22Rv1 (cell line): ENCODE results near the gene F2R.

Experiments
- H3K27ac ChIP-seq: fragments of 450-650 bp; 2 replicates; pipeline ENCODE4 v1.5.1; 2017
- CTCF ChIP-seq: fragments of 450-650 bp; IDR thresholded peaks from 2 replicates; pipeline ENCODE4 v1.5.1; 2017; ENCODE audit warnings: mild to moderate bottlenecking
- ZFX ChIP-seq: fragments of 450-650 bp; IDR thresholded peaks from 2 replicates; pipeline ENCODE4 v1.6.1; 2017; ENCODE audit warnings: antibody characterized with exemption, borderline replicate concordance

Gene F2R

GRCh38 chr5:76690704-76691466, 25.0 kb upstream of the F2R start:
- TF ChIP-seq ZFX (no peak), CTCF (no peak)
- peak overlapping the region; percentile 69 for H3K27ac ChIP-seq

GRCh38 chr5:76691467-76692273, 24.3 kb upstream of the F2R start:
- TF ChIP-seq ZFX = no peak
- no peak for TF ChIP-seq CTCF
- peak overlapping the region; percentile 69 for H3K27ac ChIP-seq

GRCh38 chr5:76692274-76692540, 23.7 kb upstream of the F2R start:
- TF ChIP-seq CTCF (no peak), ZFX (no peak)
- no peak overlapping the region for H3K27ac ChIP-seq

GRCh38 chr5:76692651-76693050, 23.3 kb upstream of the F2R start:
- TF ChIP-seq ZFX = no peak
- TF ChIP-seq CTCF = no peak
- no peak overlapping the region for H3K27ac ChIP-seq

- H3K27ac ChIP-seq = no peak overlapping the region
- TF ChIP-seq CTCF (no peak), ZFX (no peak)
These were observed 22.8 kb upstream of the F2R start for GRCh38 chr5:76693141-76693540.

GRCh38 chr5:76694317-76694716, 21.6 kb upstream of the F2R start:
- TF ChIP-seq CTCF (no peak), ZFX (no peak)
- H3K27ac ChIP-seq = no peak overlapping the region

- TF ChIP-seq CTCF (no peak), ZFX (no peak)
These were observed 20.6 kb upstream of the F2R start for GRCh38 chr5:76695346-76695745.

More at GRCh38 chr5:76695346-76695745, 20.6 kb upstream of the F2R start:
- no peak overlapping the region for H3K27ac ChIP-seq
